Esophagus muscularis mucosa (tissue), 4 donors: ENCODE measurements around the gene CCNL2.

Experiments
- EP300 ChIP-seq: sonication (generic); formaldehyde crosslinking; IDR thresholded peaks from one replicate; pipeline ENCODE4 v1.6.1; 2017; ENCODE audit warnings: antibody characterized with exemption
- POLR2A ChIP-seq: fragments of 450-650 bp; IDR thresholded peaks from one replicate; pipeline ENCODE4 v1.6.1; 2017; ENCODE audit warnings: antibody characterized with exemption, moderate library complexity, mild to moderate bottlenecking, low read depth
- TF ChIP-seq, protein P1 (sequence below), 3 experiments: fragments of 200-600 bp in 2 of 3; fragments of 450-650 bp in 1 of 3; sonication (generic) in 2 of 3; IDR thresholded peaks; one replicate each; pipeline ENCODE4 v1.5.1; 2017 to 2019; ENCODE audit warnings: antibody characterized with exemption in 3 of 3, mild to moderate bottlenecking in 2 of 3, moderate library complexity in 1 of 3

DNA sequence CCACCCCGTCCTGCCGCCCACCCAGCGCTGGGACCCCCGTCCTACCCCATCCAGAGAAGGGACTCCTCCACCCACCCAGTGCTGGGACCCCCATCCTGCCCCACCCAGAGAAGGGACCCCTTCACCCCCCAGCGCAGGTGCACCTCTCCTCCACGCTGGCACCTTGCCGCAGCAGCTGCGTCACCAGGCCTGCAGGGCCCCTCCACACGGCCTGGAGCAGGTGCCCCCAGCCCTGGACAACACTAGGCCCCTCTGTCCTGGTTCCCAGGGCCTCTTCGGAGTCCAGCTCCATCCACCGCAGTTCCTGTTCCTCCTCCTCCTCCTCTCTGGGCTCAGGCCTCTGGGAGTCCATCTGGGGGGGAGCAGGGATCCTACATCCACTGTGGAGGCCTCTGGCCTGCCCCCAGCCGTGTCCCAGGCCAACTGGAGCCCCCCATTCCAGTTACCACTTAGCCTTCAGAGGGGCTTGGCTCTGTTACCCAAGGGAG lies 21.6 kb upstream of the CCNL2 start:
- no peak for TF ChIP-seq EP300
- TF ChIP-seq POLR2A: no peak
- TF ChIP-seq, protein P1, sequence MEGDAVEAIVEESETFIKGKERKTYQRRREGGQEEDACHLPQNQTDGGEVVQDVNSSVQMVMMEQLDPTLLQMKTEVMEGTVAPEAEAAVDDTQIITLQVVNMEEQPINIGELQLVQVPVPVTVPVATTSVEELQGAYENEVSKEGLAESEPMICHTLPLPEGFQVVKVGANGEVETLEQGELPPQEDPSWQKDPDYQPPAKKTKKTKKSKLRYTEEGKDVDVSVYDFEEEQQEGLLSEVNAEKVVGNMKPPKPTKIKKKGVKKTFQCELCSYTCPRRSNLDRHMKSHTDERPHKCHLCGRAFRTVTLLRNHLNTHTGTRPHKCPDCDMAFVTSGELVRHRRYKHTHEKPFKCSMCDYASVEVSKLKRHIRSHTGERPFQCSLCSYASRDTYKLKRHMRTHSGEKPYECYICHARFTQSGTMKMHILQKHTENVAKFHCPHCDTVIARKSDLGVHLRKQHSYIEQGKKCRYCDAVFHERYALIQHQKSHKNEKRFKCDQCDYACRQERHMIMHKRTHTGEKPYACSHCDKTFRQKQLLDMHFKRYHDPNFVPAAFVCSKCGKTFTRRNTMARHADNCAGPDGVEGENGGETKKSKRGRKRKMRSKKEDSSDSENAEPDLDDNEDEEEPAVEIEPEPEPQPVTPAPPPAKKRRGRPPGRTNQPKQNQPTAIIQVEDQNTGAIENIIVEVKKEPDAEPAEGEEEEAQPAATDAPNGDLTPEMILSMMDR (IDR thresholded peaks at IDR 0.05): no peak
